Astrocyte (in vitro differentiated cells and primary cell): ENCODE results near the gene IVD.

Experiments used
- CTCF ChIP-seq: IDR thresholded peaks from 2 replicates; pipeline ENCODE4 v1.5.1; 2011; ENCODE audit warnings: low read depth, mild to moderate bottlenecking, inconsistent platforms, low read length, moderate library complexity; ENCODE audit not compliant: insufficient read depth
- EZH2 ChIP-seq: IDR thresholded peaks from 2 replicates; pipeline ENCODE4 v1.6.1; 2012; ENCODE audit warnings: mild to moderate bottlenecking, low read length, inconsistent platforms; ENCODE audit not compliant: insufficient read depth

DNA sequence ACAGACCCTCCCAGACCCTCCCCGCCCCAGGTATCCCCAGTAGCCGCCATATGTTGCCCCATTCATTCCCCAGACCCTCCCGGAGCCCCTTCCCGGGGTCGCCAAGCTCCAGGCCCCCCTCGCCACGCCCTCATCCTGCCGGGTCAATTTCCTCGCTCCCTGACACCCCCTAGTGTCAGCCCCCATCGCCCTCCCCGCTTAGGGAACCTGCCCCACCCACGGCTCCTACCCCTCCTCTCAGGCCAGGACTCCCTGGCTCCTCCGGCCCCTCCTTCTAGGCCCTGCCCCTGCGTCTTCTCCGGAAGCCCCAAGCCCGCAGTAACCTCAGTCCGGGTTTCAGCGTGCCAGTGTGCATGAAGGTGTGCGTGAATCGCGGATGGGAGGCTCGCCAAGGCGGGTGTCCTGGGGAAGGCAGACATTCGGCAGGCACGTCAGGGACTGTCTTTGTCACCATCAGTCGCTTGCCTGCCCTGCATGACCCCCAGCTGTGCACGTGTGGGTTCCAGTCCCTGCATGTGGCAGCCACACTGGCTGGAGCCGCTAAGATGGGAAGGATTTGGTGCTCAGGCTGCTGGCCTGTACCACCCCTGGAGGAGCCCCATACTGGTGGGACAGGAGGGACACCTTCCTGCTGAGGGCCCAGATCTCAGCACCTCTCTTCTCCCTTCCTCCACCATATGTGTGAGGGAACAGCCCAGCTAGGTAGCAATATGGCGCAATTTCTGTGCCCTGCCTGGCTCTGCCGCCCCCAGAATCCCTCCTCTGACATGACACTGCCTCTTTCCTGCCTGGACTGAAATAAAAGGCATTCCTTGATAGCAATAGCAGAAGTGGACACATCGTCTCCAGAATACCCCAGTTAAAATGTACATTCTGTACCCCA lies 46.9 kb upstream of the IVD start:
- TF ChIP-seq CTCF (no peak), EZH2 (no peak)
